ENCODE results near the gene APLF. TPM values are rescaled to one million over a fixed set of nuclear protein-coding genes. Genes with fewer than 3 reads are reported as not detected.

Gene APLF
- total RNA-seq, 1 donor from 2014 or later = 6.2 TPM

DNA sequence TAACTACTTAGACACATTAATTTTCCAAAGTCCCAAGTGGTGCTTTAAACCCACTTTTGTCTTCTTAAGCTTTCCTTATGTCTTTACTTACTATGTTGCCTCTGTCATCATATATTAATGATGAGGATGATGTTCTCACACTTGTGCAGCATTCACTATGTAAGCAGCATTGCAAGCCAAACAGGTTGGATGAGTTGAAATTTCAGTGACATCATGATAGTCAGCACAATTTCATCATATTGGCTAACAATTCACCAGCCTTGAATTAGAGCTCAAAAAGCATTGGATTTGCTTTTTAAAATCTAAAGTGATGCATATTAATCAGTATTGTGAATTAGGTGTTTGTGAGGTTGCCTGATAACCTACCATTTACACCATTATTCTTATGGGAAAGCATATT lies 7.7 kb downstream of the APLF start:
- TF ChIP-seq, protein P1, sequence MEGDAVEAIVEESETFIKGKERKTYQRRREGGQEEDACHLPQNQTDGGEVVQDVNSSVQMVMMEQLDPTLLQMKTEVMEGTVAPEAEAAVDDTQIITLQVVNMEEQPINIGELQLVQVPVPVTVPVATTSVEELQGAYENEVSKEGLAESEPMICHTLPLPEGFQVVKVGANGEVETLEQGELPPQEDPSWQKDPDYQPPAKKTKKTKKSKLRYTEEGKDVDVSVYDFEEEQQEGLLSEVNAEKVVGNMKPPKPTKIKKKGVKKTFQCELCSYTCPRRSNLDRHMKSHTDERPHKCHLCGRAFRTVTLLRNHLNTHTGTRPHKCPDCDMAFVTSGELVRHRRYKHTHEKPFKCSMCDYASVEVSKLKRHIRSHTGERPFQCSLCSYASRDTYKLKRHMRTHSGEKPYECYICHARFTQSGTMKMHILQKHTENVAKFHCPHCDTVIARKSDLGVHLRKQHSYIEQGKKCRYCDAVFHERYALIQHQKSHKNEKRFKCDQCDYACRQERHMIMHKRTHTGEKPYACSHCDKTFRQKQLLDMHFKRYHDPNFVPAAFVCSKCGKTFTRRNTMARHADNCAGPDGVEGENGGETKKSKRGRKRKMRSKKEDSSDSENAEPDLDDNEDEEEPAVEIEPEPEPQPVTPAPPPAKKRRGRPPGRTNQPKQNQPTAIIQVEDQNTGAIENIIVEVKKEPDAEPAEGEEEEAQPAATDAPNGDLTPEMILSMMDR (conservative IDR thresholded peaks at IDR 0.05) = no peak
- Mint-ChIP-seq H3K4me1 (ENCODE audit: unreplicated experiment) (no peaks in the 10 kb centered on the region), H3K36me3 (no peaks in the 10 kb centered on the region), H3K27me3 (no peaks in the 10 kb centered on the region), H3K9me3 (no peaks in the 10 kb centered on the region), H3K4me3 (no peak overlapping the region), H3K27ac (peak overlapping the region; percentile 89)
- DNase-seq (ENCODE audit: extremely low spot score, unreplicated experiment) = no peak

- TF ChIP-seq, protein P1 (conservative IDR thresholded peaks at IDR 0.05) = no peak
- no peaks in the 10 kb centered on the region for H3K36me3 Mint-ChIP-seq
- H3K4me1 Mint-ChIP-seq (ENCODE audit: unreplicated experiment) = no peaks in the 10 kb centered on the region
- no peaks in the 10 kb centered on the region for H3K9me3 Mint-ChIP-seq
- H3K27ac Mint-ChIP-seq = peak overlapping the region; percentile 89
- no peaks in the 10 kb centered on the region for H3K27me3 Mint-ChIP-seq
- no peak overlapping the region for H3K4me3 Mint-ChIP-seq
- DNase-seq (ENCODE audit: extremely low spot score, unreplicated experiment) = no peak
Measured at GRCh38 chr2:68475576-68475975, 8.2 kb downstream of the APLF start.

- TF ChIP-seq, protein P1 (conservative IDR thresholded peaks at IDR 0.05) = no peak
- H3K27me3 Mint-ChIP-seq = no peaks in the 10 kb centered on the region
- H3K27ac Mint-ChIP-seq = no peak overlapping the region
- H3K9me3 Mint-ChIP-seq = no peaks in the 10 kb centered on the region
- no peak for DNase-seq (ENCODE audit: extremely low spot score, unreplicated experiment)
- H3K4me3 Mint-ChIP-seq = no peak overlapping the region
- no peaks in the 10 kb centered on the region for H3K4me1 Mint-ChIP-seq (ENCODE audit: unreplicated experiment)
- H3K36me3 Mint-ChIP-seq = no peaks in the 10 kb centered on the region
Measured at GRCh38 chr2:68476454-68476853, 9.1 kb downstream of the APLF start.

DNA sequence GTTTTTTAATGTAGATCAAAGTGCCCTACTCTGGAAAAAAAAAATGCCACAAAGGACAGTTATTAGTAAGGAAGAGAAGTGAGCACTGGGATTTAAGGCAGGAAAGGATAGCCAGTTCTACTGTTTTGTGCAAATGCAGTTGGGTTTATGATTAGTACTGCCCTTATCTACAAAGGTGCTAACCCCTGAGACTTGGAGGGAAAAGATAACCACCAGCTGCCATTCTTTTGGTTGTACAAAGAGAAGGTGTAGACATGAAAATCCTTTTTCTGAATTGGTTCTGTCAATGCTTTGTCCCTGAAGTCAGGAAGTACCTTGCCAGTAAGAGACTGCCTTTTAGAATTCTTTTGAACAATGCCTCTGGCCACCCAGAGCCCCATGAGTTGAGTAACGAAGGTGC lies 11.3 kb downstream of the APLF start:
- no peak for DNase-seq (ENCODE audit: extremely low spot score, unreplicated experiment)
- no peak overlapping the region for H3K4me3 Mint-ChIP-seq
- H3K9me3 Mint-ChIP-seq = no peaks in the 10 kb centered on the region
- no peaks in the 10 kb centered on the region for H3K36me3 Mint-ChIP-seq
- no peak overlapping the region for H3K27ac Mint-ChIP-seq
- no peaks in the 10 kb centered on the region for H3K27me3 Mint-ChIP-seq
- H3K4me1 Mint-ChIP-seq (ENCODE audit: unreplicated experiment) = no peaks in the 10 kb centered on the region
- TF ChIP-seq, protein P1 (conservative IDR thresholded peaks at IDR 0.05) = no peak

DNA sequence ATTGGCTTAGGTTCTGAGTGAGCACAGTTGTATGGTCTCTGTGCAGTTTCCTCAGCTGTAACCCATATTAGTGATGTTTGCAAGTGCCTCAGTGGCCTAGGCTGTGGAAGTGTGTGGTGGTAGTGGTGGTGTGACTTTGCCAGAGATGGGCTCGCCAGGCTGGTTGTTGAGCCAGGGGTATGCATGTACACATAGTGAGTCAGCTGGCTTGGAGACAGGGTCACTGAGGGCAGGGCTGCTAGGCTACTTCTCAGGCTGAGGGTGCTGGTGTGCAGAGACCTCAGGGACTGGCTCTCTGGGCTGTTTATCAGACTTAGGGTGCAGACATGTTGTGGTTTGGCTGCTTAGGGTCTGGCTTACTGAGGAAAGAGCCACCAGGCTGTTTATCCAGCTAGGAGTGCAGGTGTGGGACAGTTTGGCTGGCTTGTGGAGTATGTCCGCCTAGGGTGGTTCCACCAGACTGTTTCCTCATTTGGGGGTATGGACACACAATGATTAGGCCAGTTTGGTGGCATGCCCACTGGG lies 15.0 kb downstream of the APLF start:
- DNase-seq (ENCODE audit: extremely low spot score, unreplicated experiment) = no peak
- Mint-ChIP-seq H3K4me1 (ENCODE audit: unreplicated experiment) (no peaks in the 10 kb centered on the region), H3K4me3 (no peak overlapping the region), H3K9me3 (no peaks in the 10 kb centered on the region), H3K27me3 (no peaks in the 10 kb centered on the region), H3K36me3 (no peaks in the 10 kb centered on the region), H3K27ac (no peak overlapping the region)
- TF ChIP-seq, protein P1 (conservative IDR thresholded peaks at IDR 0.05) = no peak

DNA sequence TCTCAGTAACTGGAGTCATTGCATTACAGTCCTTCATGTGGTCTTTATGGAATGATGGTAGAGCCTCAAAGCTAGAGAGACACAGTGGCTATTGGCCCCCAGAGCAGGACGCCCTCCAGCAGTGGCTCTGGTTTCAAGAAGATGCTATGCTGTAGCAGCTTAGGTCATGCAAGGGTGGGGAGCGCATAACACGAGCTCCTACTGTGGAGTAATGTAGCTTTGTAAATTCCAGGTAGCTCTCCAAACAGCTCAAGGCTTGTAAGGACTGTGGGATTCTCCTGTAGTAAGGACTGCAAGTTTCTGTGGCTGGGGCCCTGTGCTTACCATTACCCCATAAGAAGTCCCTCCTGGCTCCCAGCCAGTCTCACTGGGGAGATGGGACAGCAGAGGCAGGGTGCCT lies 15.6 kb downstream of the APLF start:
- TF ChIP-seq, protein P1 (conservative IDR thresholded peaks at IDR 0.05) = no peak
- Mint-ChIP-seq H3K4me3 (no peak overlapping the region), H3K4me1 (ENCODE audit: unreplicated experiment) (peaks cover 4% of the 10 kb centered on the region), H3K27me3 (no peaks in the 10 kb centered on the region), H3K36me3 (no peaks in the 10 kb centered on the region), H3K9me3 (no peaks in the 10 kb centered on the region), H3K27ac (no peak overlapping the region)
- DNase-seq (ENCODE audit: extremely low spot score, unreplicated experiment) = no peak

All from type B pancreatic cell (in vitro differentiated cells).